Heart left ventricle (tissue), 16 donors: ENCODE results near the gene PCDHB4. TPM values are rescaled to one million over a fixed set of nuclear protein-coding genes. Genes with fewer than 3 reads are reported as not detected.
"Not testable (repeated sequence)": the region's sequence is repeated elsewhere in the genome, so short reads cannot be mapped to it uniquely, and the experiment has no call there.

ENCODE experiments used
- ATAC-seq, 4 donors: fragments of 200-7000 bp; cut with Tn5 transposase; one replicate each; pipeline ENCODE4 v1.9.1; 2020 to 2022; ENCODE audit warnings: moderate library complexity in 4 of 4, mild to moderate bottlenecking in 3 of 4, moderate number of reproducible peaks in 1 of 4
- DNase-seq, 5 donors: peaks; one replicate each; pipeline ENCODE4 v3.0.0-alpha.2; 2020
- H3K27ac ChIP-seq, 12 donors: fragments of 200-600 bp; sonication (generic) in 4 of 12; one replicate each; pipeline versions ENCODE4 v1.5.0 to v1.8.0; 2016 to 2022; ENCODE audit warnings: mild to moderate bottlenecking in 2 of 12
- H3K27me3 ChIP-seq, 9 donors: fragments of 200-600 bp; sonication (generic) in 2 of 9; one replicate each; pipeline versions ENCODE4 v1.5.1 to v1.8.0; 2016 to 2022; ENCODE audit warnings: mild to moderate bottlenecking in 3 of 9
- H3K36me3 ChIP-seq, 9 donors: fragments of 200-600 bp; sonication (generic) in 2 of 9; one replicate each; pipeline versions ENCODE4 v1.5.0 to v1.8.0; 2018 to 2022; ENCODE audit warnings: mild to moderate bottlenecking in 2 of 9
- H3K4me1 ChIP-seq, 12 donors: fragments of 200-600 bp; sonication (generic) in 4 of 12; one replicate each; pipeline versions ENCODE4 v1.5.0 to v1.8.0; 2016 to 2022; ENCODE audit warnings: mild to moderate bottlenecking in 3 of 12
- H3K4me3 ChIP-seq, 12 donors: fragments of 200-600 bp; sonication (generic) in 4 of 12; one replicate each; pipeline versions ENCODE4 v1.5.0 to v1.8.0; 2017 to 2022; ENCODE audit warnings: mild to moderate bottlenecking in 9 of 12, moderate library complexity in 4 of 12
- H3K9me3 ChIP-seq, 12 donors: fragments of 200-600 bp; sonication (generic) in 4 of 12; one replicate each; pipeline versions ENCODE4 v1.5.0 to v1.8.0; 2016 to 2022; ENCODE audit warnings: mild to moderate bottlenecking in 1 of 12
- POLR2A ChIP-seq, 2 donors: fragments of 450-650 bp; IDR thresholded peaks; one replicate each; pipeline ENCODE4 v1.6.1; 2017; ENCODE audit warnings: antibody characterized with exemption in 2 of 2, mild to moderate bottlenecking in 2 of 2, moderate library complexity in 2 of 2
- WGBS, 4 donors: extraction: QIAGEN DNeasy Blood & Tissue Kit in 2 of 4; methylation state at CpG; one replicate each; pipeline versions ENCODE4 v1.1.5 to v1.1.7; 2013 to 2018; 5-methylcytosine and 5-hydroxymethylcytosine counted together
- intact Hi-C, 10 donors: fragments of 100-400 bp; cut with DNase I; formaldehyde crosslinking; loops; one replicate each; pipeline versions ENCODE4 v1.11.1 to v1.14.2; 2022
- polyA plus RNA-seq, 2 donors: library from polyadenylated mRNA; stranded (reverse); fragments of 200-250 nt; gene quantifications; one replicate each; pipeline ENCODE4 v1.2.3, GENCODE V29; 2013
- total RNA-seq, 9 donors: library from RNA; depleted of rRNA in 2 of 9; stranded (reverse); fragments of >200 nt in 2 of 9; fragmentation: NEBNext Ultra II Directional in 3 of 9; extraction: Animal tissue kit (Norgen Biotek cat#: 25700) in 3 of 9; gene quantifications; one replicate each; pipeline versions ENCODE4 v1.1.0 to v1.2.4, GENCODE V29; 2016 to 2023
- TF ChIP-seq, protein P1 (sequence below), 12 donors: fragments of 200-600 bp; sonication (generic) in 4 of 12; IDR thresholded peaks; one replicate each; pipeline versions ENCODE4 v1.5.0 to v1.8.0; 2018 to 2022; ENCODE audit warnings: antibody characterized with exemption in 12 of 12, mild to moderate bottlenecking in 5 of 12
- donor health status: ischemic (EF 13 %, LVEDD 7.1; RV severe dilation, severe dysfunction).
- donor health status: healthy with polysubstance abuse.
- donor health status: DM: no; HTN: yes; CAD: no.
- donor health status: DM: no; HTN: no; CAD: no.
- donor health status: ischemic (EF 25% LVEDD 6.9; RV normal size, moderate dysfunction).
- donor health status: ischemic (EF 25% LVEDD 5.7; RV mildly dilated, moderate dysfunction).
- donor health status: healthy.
- donor health status: DM: yes; HTN: yes; CAD: no.
- donor health status: ischemic (EF 35%, LVEDD 5.7; RV mildly dilated, moderate dysfunction).
- donor health status: nonischemic (EF 11% LVEDD 7.7; RV severe dilation, severe dysfunction).
- donor health status: DM: yes; HTN: yes; CAD: no.
- donor health status: PGD.
- donor health status: ischemic (EF 29% LVEDD 5.4; RV normal size, mild dysfunction).
- donor health status: nonischemic (EF 23%, LVEDD 6.1; RV moderate dilation, normal function).

PCDHB4 gene
- total and polyA plus RNA-seq, 11 donors = 0.30 to 2.8 (median 1.4) TPM

DNA sequence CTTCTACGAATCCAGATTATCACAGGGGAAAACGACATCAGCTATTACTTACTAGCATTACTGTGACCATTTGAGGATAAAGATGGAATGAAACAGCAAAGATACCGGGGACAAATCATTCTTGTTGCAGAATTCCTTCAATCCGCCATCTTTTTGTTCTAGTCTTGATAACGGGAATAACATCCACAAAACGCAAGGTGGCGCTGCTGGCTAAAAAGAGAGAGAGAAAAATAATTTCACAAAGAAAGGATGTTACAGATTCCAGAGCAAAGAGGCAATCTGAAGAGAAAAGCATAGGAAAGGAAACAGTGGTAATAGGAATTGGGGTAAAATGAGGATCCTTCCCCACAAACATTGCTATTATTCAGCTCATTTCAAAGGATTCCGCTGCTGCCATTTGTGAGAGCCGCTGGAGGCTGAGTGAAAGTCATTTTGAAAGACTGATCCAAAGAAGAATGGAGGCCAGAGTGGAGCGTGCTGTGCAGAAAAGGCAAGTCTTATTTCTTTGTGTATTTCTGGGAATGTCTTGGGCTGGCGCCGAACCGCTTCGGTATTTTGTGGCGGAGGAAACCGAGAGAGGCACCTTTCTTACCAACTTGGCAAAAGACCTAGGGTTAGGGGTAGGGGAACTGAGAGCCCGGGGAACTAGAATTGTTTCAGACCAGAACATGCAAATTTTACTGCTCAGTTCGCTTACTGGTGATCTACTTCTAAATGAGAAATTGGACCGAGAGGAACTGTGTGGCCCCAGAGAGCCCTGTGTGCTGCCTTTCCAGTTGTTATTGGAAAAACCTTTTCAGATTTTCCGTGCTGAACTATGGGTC, 51.0 kb downstream of the PCDHB4 start, which contains the start of gene PCDHB7:
Gene PCDHB7, plus strand, starts transcription at position 264 of the 824 bp plus-strand sequence. Its CDS starts 192 bp downstream, at position 456.
- DNase-seq (no peak), ATAC-seq (no peak)
- Histone ChIP-seq H3K27ac (no peak within 1 kb of the TSS), H3K9me3 (peaks cover 0 to 63% (median 19%) of the 10 kb centered on the region in 12 donors), H3K36me3 (no peaks in the 10 kb centered on the region), H3K4me1 (no peaks in the 10 kb centered on the region), H3K4me3 (peak within 1 kb of the TSS in 10 of 12 donors; percentile 6 to 56 (median 25)), H3K27me3 (peaks cover 0 to 47% (median 22%) of the 10 kb centered on the region in 9 donors)
- intact Hi-C loops = loop anchor here in 3 of 10 donors (10.0 kb wide), 1 partner anchor 392 kb away; no protein-coding TSS in a partner anchor
- TF ChIP-seq POLR2A (IDR thresholded peaks at IDR 0.05) = no peak
- TF ChIP-seq, protein P1, sequence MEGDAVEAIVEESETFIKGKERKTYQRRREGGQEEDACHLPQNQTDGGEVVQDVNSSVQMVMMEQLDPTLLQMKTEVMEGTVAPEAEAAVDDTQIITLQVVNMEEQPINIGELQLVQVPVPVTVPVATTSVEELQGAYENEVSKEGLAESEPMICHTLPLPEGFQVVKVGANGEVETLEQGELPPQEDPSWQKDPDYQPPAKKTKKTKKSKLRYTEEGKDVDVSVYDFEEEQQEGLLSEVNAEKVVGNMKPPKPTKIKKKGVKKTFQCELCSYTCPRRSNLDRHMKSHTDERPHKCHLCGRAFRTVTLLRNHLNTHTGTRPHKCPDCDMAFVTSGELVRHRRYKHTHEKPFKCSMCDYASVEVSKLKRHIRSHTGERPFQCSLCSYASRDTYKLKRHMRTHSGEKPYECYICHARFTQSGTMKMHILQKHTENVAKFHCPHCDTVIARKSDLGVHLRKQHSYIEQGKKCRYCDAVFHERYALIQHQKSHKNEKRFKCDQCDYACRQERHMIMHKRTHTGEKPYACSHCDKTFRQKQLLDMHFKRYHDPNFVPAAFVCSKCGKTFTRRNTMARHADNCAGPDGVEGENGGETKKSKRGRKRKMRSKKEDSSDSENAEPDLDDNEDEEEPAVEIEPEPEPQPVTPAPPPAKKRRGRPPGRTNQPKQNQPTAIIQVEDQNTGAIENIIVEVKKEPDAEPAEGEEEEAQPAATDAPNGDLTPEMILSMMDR (IDR thresholded peaks at IDR 0.05) = peak in 11 of 12 donors; percentile 31 to 55 (median 42)
- 24 to 32% (median 29%) methylated on average over 20 of the region's 20 CpGs for WGBS, 4 donors

DNA sequence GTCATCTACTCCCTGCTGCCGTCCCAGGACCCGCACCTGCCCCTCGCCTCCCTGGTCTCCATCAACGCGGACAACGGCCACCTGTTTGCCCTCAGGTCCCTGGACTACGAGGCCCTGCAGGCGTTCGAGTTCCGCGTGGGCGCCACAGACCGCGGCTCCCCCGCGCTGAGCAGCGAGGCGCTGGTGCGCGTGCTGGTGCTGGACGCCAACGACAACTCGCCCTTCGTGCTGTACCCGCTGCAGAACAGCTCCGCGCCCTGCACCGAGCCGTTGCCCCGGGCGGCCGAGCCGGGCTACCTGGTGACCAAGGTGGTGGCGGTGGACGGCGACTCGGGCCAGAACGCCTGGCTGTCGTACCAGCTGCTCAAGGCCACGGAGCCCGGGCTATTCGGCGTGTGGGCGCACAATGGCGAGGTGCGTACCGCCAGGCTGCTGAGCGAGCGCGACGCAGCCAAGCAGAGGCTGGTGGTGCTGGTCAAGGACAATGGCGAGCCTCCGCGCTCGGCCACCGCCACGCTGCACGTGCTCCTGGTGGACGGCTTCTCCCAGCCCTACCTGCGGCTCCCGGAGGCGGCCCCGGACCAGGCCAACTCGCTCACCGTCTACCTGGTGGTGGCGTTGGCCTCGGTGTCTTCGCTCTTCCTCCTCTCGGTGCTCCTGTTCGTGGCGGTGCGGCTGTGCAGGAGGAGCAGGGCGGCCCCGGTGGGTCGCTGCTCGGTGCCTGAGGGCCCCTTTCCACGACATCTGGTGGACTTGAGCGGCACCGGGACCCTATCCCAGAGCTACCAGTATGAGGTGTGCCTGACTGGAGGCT, 52.9 kb downstream of the PCDHB4 start:
- WGBS, 4 donors = 34 to 38% (median 35%) methylated on average over 40 to 79 of the region's 79 CpGs

More for the DNA sequence above, 52.9 kb downstream of the PCDHB4 start:
- intact Hi-C loops = loop anchor here in 3 of 10 donors (10.0 kb wide), 1 partner anchor 390 kb away; no protein-coding TSS in a partner anchor
- not testable (repeated sequence) for DNase-seq, H3K4me3 ChIP-seq, H3K27ac ChIP-seq, H3K4me1 ChIP-seq, ATAC-seq, H3K36me3 ChIP-seq
- Histone ChIP-seq H3K27me3 (peaks cover 0 to 51% (median 31%) of the 10 kb centered on the region in 9 donors), H3K9me3 (peaks cover 0 to 74% (median 19%) of the 10 kb centered on the region in 12 donors)

Other genes starting within 250 kb of the PCDHB4 start
- gene PCDHA12, start 246.5 kb upstream of the PCDHB4 start, total RNA-seq = under 1 TPM in 4 of 9 donors, not detected in 5; 0.08 to 0.97 (median 0.09) TPM
- gene PCDHA12, start 246.5 kb upstream of the PCDHB4 start, polyA plus RNA-seq = not detected
- gene PCDHA13, start 239.7 kb upstream of the PCDHB4 start, total RNA-seq = under 1 TPM in 2 of 9 donors, not detected in 7; 0.12 to 0.38 TPM
- gene PCDHA13, start 239.7 kb upstream of the PCDHB4 start, polyA plus RNA-seq = under 1 TPM in 1 of 2 donors, not detected in 1; 0.01 TPM
- under 1 TPM in 6 of 9 donors, not detected in 3; 0.08 to 0.88 (median 0.14) TPM for gene PCDHAC1, start 195.5 kb upstream of the PCDHB4 start, total RNA-seq
- not detected for gene PCDHAC1, start 195.5 kb upstream of the PCDHB4 start, polyA plus RNA-seq
- gene PCDHAC2, start 155.3 kb upstream of the PCDHB4 start, total RNA-seq = 1 to 10 TPM in 2 of 9 donors, under 1 TPM in 7; 0.07 to 2.2 (median 0.47) TPM
- under 1 TPM in 1 of 2 donors, not detected in 1; 0.07 TPM for gene PCDHAC2, start 155.3 kb upstream of the PCDHB4 start, polyA plus RNA-seq
- gene PCDHB1, start 70.4 kb upstream of the PCDHB4 start, total RNA-seq = under 1 TPM in 2 of 9 donors, not detected in 7; 0.04 to 0.05 TPM
- not detected for gene PCDHB1, start 70.4 kb upstream of the PCDHB4 start, polyA plus RNA-seq
- gene PCDHB2, start 27.2 kb upstream of the PCDHB4 start, total RNA-seq = 1 to 10 TPM in 8 of 9 donors, under 1 TPM in 1; 0.70 to 4.3 (median 2.3) TPM
- under 1 TPM; 0.50 to 0.69 TPM for gene PCDHB2, start 27.2 kb upstream of the PCDHB4 start, polyA plus RNA-seq
- gene PCDHB3, start 21.3 kb upstream of the PCDHB4 start, total RNA-seq = 1 to 10 TPM in 6 of 9 donors, under 1 TPM in 3; 0.77 to 2.9 (median 1.1) TPM
- gene PCDHB3, start 21.3 kb upstream of the PCDHB4 start, polyA plus RNA-seq = under 1 TPM; 0.27 to 0.33 TPM
- gene PCDHB5, start 13.4 kb downstream of the PCDHB4 start, total RNA-seq = 1 to 10 TPM; 1.4 to 6.4 (median 3.9) TPM
- gene PCDHB5, start 13.4 kb downstream of the PCDHB4 start, polyA plus RNA-seq = 1 to 10 TPM in 1 of 2 donors, under 1 TPM in 1; 0.69 to 1.6 TPM
- gene PCDHB6, start 28.2 kb downstream of the PCDHB4 start, total RNA-seq = 1 to 10 TPM in 1 of 9 donors, under 1 TPM in 8; 0.16 to 1.1 (median 0.44) TPM
- under 1 TPM; 0.18 to 0.27 TPM for gene PCDHB6, start 28.2 kb downstream of the PCDHB4 start, polyA plus RNA-seq
- gene PCDHB7, start 50.8 kb downstream of the PCDHB4 start, total RNA-seq = 1 to 10 TPM in 4 of 9 donors, under 1 TPM in 5; 0.52 to 1.3 (median 0.91) TPM
- under 1 TPM; 0.19 to 0.44 TPM for gene PCDHB7, start 50.8 kb downstream of the PCDHB4 start, polyA plus RNA-seq
- 1 to 10 TPM in 8 of 9 donors, under 1 TPM in 1; 0.63 to 3.8 (median 1.5) TPM for gene PCDHB8, start 56.0 kb downstream of the PCDHB4 start, total RNA-seq
- gene PCDHB8, start 56.0 kb downstream of the PCDHB4 start, polyA plus RNA-seq = under 1 TPM; 0.23 to 0.51 TPM
- 1 to 10 TPM; 1.1 to 3.9 (median 2.2) TPM for gene PCDHB16, start 60.6 kb downstream of the PCDHB4 start, total RNA-seq
- gene PCDHB16, start 60.6 kb downstream of the PCDHB4 start, polyA plus RNA-seq = under 1 TPM; 0.76 to 0.80 TPM
- gene PCDHB9, start 65.3 kb downstream of the PCDHB4 start, total RNA-seq = 1 to 10 TPM in 4 of 9 donors, under 1 TPM in 5; 0.62 to 1.6 (median 0.99) TPM
- under 1 TPM; 0.30 to 0.35 TPM for gene PCDHB9, start 65.3 kb downstream of the PCDHB4 start, polyA plus RNA-seq
- gene PCDHB10, start 70.5 kb downstream of the PCDHB4 start, total RNA-seq = 1 to 10 TPM in 4 of 9 donors, under 1 TPM in 5; 0.35 to 1.4 (median 0.91) TPM
- gene PCDHB10, start 70.5 kb downstream of the PCDHB4 start, polyA plus RNA-seq = under 1 TPM; 0.28 to 0.34 TPM
- 1 to 10 TPM in 7 of 9 donors, under 1 TPM in 2; 0.61 to 2.8 (median 1.4) TPM for gene PCDHB11, start 77.8 kb downstream of the PCDHB4 start, total RNA-seq
- under 1 TPM; 0.23 to 0.28 TPM for gene PCDHB11, start 77.8 kb downstream of the PCDHB4 start, polyA plus RNA-seq
- 1 to 10 TPM in 5 of 9 donors, under 1 TPM in 4; 0.37 to 2.4 (median 1.2) TPM for gene PCDHB12, start 86.9 kb downstream of the PCDHB4 start, total RNA-seq
- gene PCDHB12, start 86.9 kb downstream of the PCDHB4 start, polyA plus RNA-seq = under 1 TPM; 0.27 to 0.58 TPM
- 1 to 10 TPM; 2.5 to 5.9 (median 3.6) TPM for gene PCDHB13, start 92.1 kb downstream of the PCDHB4 start, total RNA-seq
- gene PCDHB13, start 92.1 kb downstream of the PCDHB4 start, polyA plus RNA-seq = 1 to 10 TPM in 1 of 2 donors, under 1 TPM in 1; 0.99 to 1.5 TPM
- gene PCDHB14, start 101.5 kb downstream of the PCDHB4 start, total RNA-seq = 1 to 10 TPM; 2.6 to 6.1 (median 4.3) TPM
- 1 to 10 TPM in 1 of 2 donors, under 1 TPM in 1; 0.91 to 1.7 TPM for gene PCDHB14, start 101.5 kb downstream of the PCDHB4 start, polyA plus RNA-seq
- gene PCDHB15, start 123.6 kb downstream of the PCDHB4 start, total RNA-seq = 1 to 10 TPM; 3.7 to 7.5 (median 4.5) TPM
- 1 to 10 TPM; 1.6 to 2.8 TPM for gene PCDHB15, start 123.6 kb downstream of the PCDHB4 start, polyA plus RNA-seq
- not detected for gene SLC25A2, start 182.2 kb downstream of the PCDHB4 start, total RNA-seq
- not detected for gene SLC25A2, start 182.2 kb downstream of the PCDHB4 start, polyA plus RNA-seq
- gene TAF7, start 199.0 kb downstream of the PCDHB4 start, total RNA-seq = 100 to 1,000 TPM in 4 of 9 donors, 10 to 100 TPM in 5; 73.9 to 107 (median 99.9) TPM
- gene TAF7, start 199.0 kb downstream of the PCDHB4 start, polyA plus RNA-seq = 100 to 1,000 TPM in 1 of 2 donors, 10 to 100 TPM in 1; 47.2 to 159 TPM
- 1 to 10 TPM; 2.1 to 4.9 (median 3.5) TPM for gene PCDHGA1, start 208.7 kb downstream of the PCDHB4 start, total RNA-seq
- gene PCDHGA1, start 208.7 kb downstream of the PCDHB4 start, polyA plus RNA-seq = 1 to 10 TPM; 1.3 to 1.4 TPM
- gene PCDHGA2, start 216.9 kb downstream of the PCDHB4 start, total RNA-seq = 10 to 100 TPM in 6 of 9 donors, 1 to 10 TPM in 3; 5.8 to 15.1 (median 10.7) TPM
- 1 to 10 TPM; 2.7 to 3.6 TPM for gene PCDHGA2, start 216.9 kb downstream of the PCDHB4 start, polyA plus RNA-seq
- 10 to 100 TPM in 8 of 9 donors, 1 to 10 TPM in 1; 7.6 to 27.2 (median 14.7) TPM for gene PCDHGA3, start 222.0 kb downstream of the PCDHB4 start, total RNA-seq
- gene PCDHGA3, start 222.0 kb downstream of the PCDHB4 start, polyA plus RNA-seq = 1 to 10 TPM; 3.5 to 5.9 TPM
- 10 to 100 TPM in 4 of 9 donors, 1 to 10 TPM in 5; 4.4 to 11.9 (median 8.6) TPM for gene PCDHGB1, start 228.3 kb downstream of the PCDHB4 start, total RNA-seq
- gene PCDHGB1, start 228.3 kb downstream of the PCDHB4 start, polyA plus RNA-seq = 1 to 10 TPM in 1 of 2 donors, under 1 TPM in 1; 0.85 to 5.9 TPM
- 10 to 100 TPM in 5 of 9 donors, 1 to 10 TPM in 4; 5.1 to 13.7 (median 11.0) TPM for gene PCDHGA4, start 233.2 kb downstream of the PCDHB4 start, total RNA-seq
- gene PCDHGA4, start 233.2 kb downstream of the PCDHB4 start, polyA plus RNA-seq = 1 to 10 TPM; 2.5 to 5.1 TPM
- gene PCDHGB2, start 238.2 kb downstream of the PCDHB4 start, total RNA-seq = 10 to 100 TPM in 5 of 9 donors, 1 to 10 TPM in 4; 4.4 to 13.8 (median 10.4) TPM
- gene PCDHGB2, start 238.2 kb downstream of the PCDHB4 start, polyA plus RNA-seq = 1 to 10 TPM; 2.1 to 3.9 TPM
- 1 to 10 TPM; 2.9 to 9.6 (median 7.2) TPM for gene PCDHGA5, start 242.3 kb downstream of the PCDHB4 start, total RNA-seq
- gene PCDHGA5, start 242.3 kb downstream of the PCDHB4 start, polyA plus RNA-seq = 1 to 10 TPM; 1.5 to 4.4 TPM
- 10 to 100 TPM in 4 of 9 donors, 1 to 10 TPM in 5; 4.0 to 14.9 (median 9.8) TPM for gene PCDHGB3, start 248.4 kb downstream of the PCDHB4 start, total RNA-seq
- 1 to 10 TPM; 1.7 to 5.4 TPM for gene PCDHGB3, start 248.4 kb downstream of the PCDHB4 start, polyA plus RNA-seq